Measurements from ENCODE around the gene AGO1.
"Not testable (repeated sequence)": the region's sequence is repeated elsewhere in the genome, so short reads cannot be mapped to it uniquely, and the experiment has no call there.

Gene AGO1

GRCh38 chr1:35935442-35936388 is 52.7 kb downstream of the AGO1 start:
- H3K9me3 Mint-ChIP-seq: no peaks in the 10 kb centered on the region
- H3K4me1 Mint-ChIP-seq (ENCODE audit: low read depth in 2 of 2): peaks cover 13 to 26% of the 10 kb centered on the region in 2 donors
- H3K27ac Mint-ChIP-seq: no peak overlapping the region
- ATAC-seq (replicated peaks): no peak
- peaks cover 9% of the 10 kb centered on the region for H3K36me3 Mint-ChIP-seq (ENCODE audit: insufficient read depth)
- no peak for DNase-seq
- no peaks in the 10 kb centered on the region for H3K27me3 Mint-ChIP-seq
- no peak overlapping the region for H3K4me3 Mint-ChIP-seq

GRCh38 chr1:35936838-35937237 is 53.8 kb downstream of the AGO1 start:
- DNase-seq (no peak), ATAC-seq (replicated peaks) (no peak)
- peak overlapping the region in 1 of 2 donors; percentile 46 for H3K27ac Mint-ChIP-seq
- H3K36me3 Mint-ChIP-seq (ENCODE audit: insufficient read depth): peaks cover 9% of the 10 kb centered on the region
- H3K9me3 Mint-ChIP-seq: no peaks in the 10 kb centered on the region
- H3K27me3 Mint-ChIP-seq: no peaks in the 10 kb centered on the region
- H3K4me3 Mint-ChIP-seq: no peak overlapping the region
- peaks cover 15 to 30% of the 10 kb centered on the region in 2 donors for H3K4me1 Mint-ChIP-seq (ENCODE audit: low read depth in 2 of 2)

- peaks cover 12% of the 10 kb centered on the region for H3K36me3 Mint-ChIP-seq (ENCODE audit: insufficient read depth)
- H3K4me3 Mint-ChIP-seq: no peak overlapping the region
- ATAC-seq (replicated peaks) (no peak), DNase-seq (no peak)
- no peak overlapping the region for H3K27ac Mint-ChIP-seq
- no peaks in the 10 kb centered on the region for H3K27me3 Mint-ChIP-seq
- H3K4me1 Mint-ChIP-seq (ENCODE audit: low read depth in 2 of 2): peaks cover 12 to 31% of the 10 kb centered on the region in 2 donors
- no peaks in the 10 kb centered on the region for H3K9me3 Mint-ChIP-seq
Observed at GRCh38 chr1:35939484-35939883, 56.5 kb downstream of the AGO1 start.

GRCh38 chr1:35945327-35945726 is 62.3 kb downstream of the AGO1 start:
- Mint-ChIP-seq H3K36me3 (ENCODE audit: insufficient read depth) (peaks cover 19% of the 10 kb centered on the region), H3K4me1 (ENCODE audit: low read depth in 2 of 2) (peaks cover 16 to 48% of the 10 kb centered on the region in 2 donors), H3K9me3 (no peaks in the 10 kb centered on the region), H3K27me3 (no peaks in the 10 kb centered on the region), H3K4me3 (no peak overlapping the region), H3K27ac (peak overlapping the region in 1 of 2 donors; percentile 65)
- ATAC-seq (replicated peaks) (no peak), DNase-seq (no peak)

GRCh38 chr1:35947547-35947946 is 64.5 kb downstream of the AGO1 start:
- Mint-ChIP-seq H3K4me3 (no peak overlapping the region), H3K27ac (peak overlapping the region in 1 of 2 donors; percentile 25), H3K4me1 (ENCODE audit: low read depth in 2 of 2) (peaks cover 9 to 29% of the 10 kb centered on the region in 2 donors), H3K36me3 (ENCODE audit: insufficient read depth) (peaks cover 20% of the 10 kb centered on the region), H3K27me3 (no peaks in the 10 kb centered on the region), H3K9me3 (no peaks in the 10 kb centered on the region)
- no peak for DNase-seq
- ATAC-seq (replicated peaks): no peak

- no peaks in the 10 kb centered on the region for H3K27me3 Mint-ChIP-seq
- peaks cover 8% of the 10 kb centered on the region for H3K36me3 Mint-ChIP-seq (ENCODE audit: insufficient read depth)
- ATAC-seq (replicated peaks): no peak
- no peak overlapping the region for H3K4me3 Mint-ChIP-seq
- H3K9me3 Mint-ChIP-seq: no peaks in the 10 kb centered on the region
- H3K4me1 Mint-ChIP-seq (ENCODE audit: low read depth in 2 of 2): peaks cover 4 to 5% of the 10 kb centered on the region in 2 donors
- no peak for DNase-seq
- H3K27ac Mint-ChIP-seq: peak overlapping the region in 1 of 2 donors; percentile 16
Observed at GRCh38 chr1:35958558-35958957, 75.5 kb downstream of the AGO1 start.

- Mint-ChIP-seq H3K27ac (peak overlapping the region in 1 of 2 donors; percentile 16), H3K4me1 (ENCODE audit: low read depth in 2 of 2) (peaks cover 4 to 5% of the 10 kb centered on the region in 2 donors), H3K27me3 (no peaks in the 10 kb centered on the region), H3K9me3 (no peaks in the 10 kb centered on the region), H3K4me3 (no peak overlapping the region), H3K36me3 (ENCODE audit: insufficient read depth) (peaks cover 4% of the 10 kb centered on the region)
- DNase-seq (no peak), ATAC-seq (replicated peaks) (no peak)
Observed at GRCh38 chr1:35959304-35959703, 76.3 kb downstream of the AGO1 start.

GRCh38 chr1:35962952-35963351 is 79.9 kb downstream of the AGO1 start:
- no peaks in the 10 kb centered on the region for H3K9me3 Mint-ChIP-seq
- DNase-seq (no peak), ATAC-seq (replicated peaks) (no peak)
- H3K27ac Mint-ChIP-seq: no peak overlapping the region
- H3K4me1 Mint-ChIP-seq (ENCODE audit: low read depth in 2 of 2): peaks cover 0 to 7% of the 10 kb centered on the region in 2 donors
- no peaks in the 10 kb centered on the region for H3K27me3 Mint-ChIP-seq
- no peak overlapping the region for H3K4me3 Mint-ChIP-seq
- peaks cover 10% of the 10 kb centered on the region for H3K36me3 Mint-ChIP-seq (ENCODE audit: insufficient read depth)

GRCh38 chr1:35964277-35964676 is 81.3 kb downstream of the AGO1 start:
- H3K4me3 Mint-ChIP-seq; H3K9me3 Mint-ChIP-seq; DNase-seq; H3K4me1 Mint-ChIP-seq (ENCODE audit: low read depth in 2 of 2); ATAC-seq (replicated peaks); H3K27me3 Mint-ChIP-seq; H3K27ac Mint-ChIP-seq: not testable (repeated sequence)
- H3K36me3 Mint-ChIP-seq (ENCODE audit: insufficient read depth): peaks cover 15% of the 10 kb centered on the region

- H3K9me3 Mint-ChIP-seq: no peaks in the 10 kb centered on the region
- H3K36me3 Mint-ChIP-seq (ENCODE audit: insufficient read depth): peaks cover 29% of the 10 kb centered on the region
- H3K4me1 Mint-ChIP-seq (ENCODE audit: low read depth in 2 of 2): peaks cover 0 to 3% of the 10 kb centered on the region in 2 donors
- ATAC-seq (replicated peaks) (no peak), DNase-seq (no peak)
- no peak overlapping the region for H3K27ac Mint-ChIP-seq
- no peak overlapping the region for H3K4me3 Mint-ChIP-seq
- H3K27me3 Mint-ChIP-seq: no peaks in the 10 kb centered on the region
Observed at GRCh38 chr1:35968396-35968795, 85.4 kb downstream of the AGO1 start.

GRCh38 chr1:35971601-35972000 is 88.6 kb downstream of the AGO1 start:
- peaks cover 52% of the 10 kb centered on the region for H3K36me3 Mint-ChIP-seq (ENCODE audit: insufficient read depth)
- peaks cover 2 to 7% of the 10 kb centered on the region in 2 donors for H3K4me1 Mint-ChIP-seq (ENCODE audit: low read depth in 2 of 2)
- peak overlapping the region in 1 of 2 donors; percentile 46 for H3K27ac Mint-ChIP-seq
- H3K9me3 Mint-ChIP-seq: no peaks in the 10 kb centered on the region
- ATAC-seq (replicated peaks) (no peak), DNase-seq (no peak)
- H3K27me3 Mint-ChIP-seq: no peaks in the 10 kb centered on the region
- H3K4me3 Mint-ChIP-seq: no peak overlapping the region

GRCh38 chr1:35972631-35973030 is 89.6 kb downstream of the AGO1 start:
- ATAC-seq (replicated peaks); H3K9me3 Mint-ChIP-seq: not testable (repeated sequence)

GRCh38 chr1:35980090-35980489 is 97.1 kb downstream of the AGO1 start:
- DNase-seq: no peak
- Mint-ChIP-seq H3K4me1 (ENCODE audit: low read depth in 2 of 2) (peaks cover 2 to 13% of the 10 kb centered on the region in 2 donors), H3K4me3 (no peak overlapping the region), H3K27ac (no peak overlapping the region), H3K27me3 (no peaks in the 10 kb centered on the region), H3K36me3 (ENCODE audit: insufficient read depth) (peaks cover 54% of the 10 kb centered on the region), H3K9me3 (no peaks in the 10 kb centered on the region)
- ATAC-seq (replicated peaks): no peak

More at GRCh38 chr1:35972631-35973030, 89.6 kb downstream of the AGO1 start:
- H3K4me3 Mint-ChIP-seq; H3K27ac Mint-ChIP-seq; H3K4me1 Mint-ChIP-seq (ENCODE audit: low read depth in 2 of 2); DNase-seq; H3K27me3 Mint-ChIP-seq: not testable (repeated sequence)
- peaks cover 55% of the 10 kb centered on the region for H3K36me3 Mint-ChIP-seq (ENCODE audit: insufficient read depth)
